Measurements from ENCODE around the gene GBP4. TPM values are rescaled to one million over a fixed set of nuclear protein-coding genes. Genes with fewer than 3 reads are reported as not detected.

Gene GBP4
- total and polyA plus RNA-seq, 2 donors from 2014 or later: 9.0 to 11.0 TPM

- no peak for TF ChIP-seq CTCF (IDR thresholded peaks at IDR 0.05; ENCODE audit: borderline replicate concordance, extremely low read depth, insufficient read depth)
- H3K27me3 ChIP-seq (ENCODE audit: control insufficient read depth, insufficient read depth, low read length): no peaks in the 10 kb centered on the region
Observed at GRCh38 chr1:89143484-89143883, 55.3 kb downstream of the GBP4 start.

GRCh38 chr1:89142160-89142559 is 56.6 kb downstream of the GBP4 start:
- no peak for TF ChIP-seq CTCF (IDR thresholded peaks at IDR 0.05; ENCODE audit: borderline replicate concordance, extremely low read depth, insufficient read depth)
- Histone ChIP-seq H3K27ac (ENCODE audit: low read depth in 2 of 2, low read length in 2 of 2) (no peak overlapping the region), H3K4me1 (ENCODE audit: control insufficient read depth in 2 of 3, insufficient read depth in 2 of 3, low read depth in 1 of 3, low read length in 3 of 3) (no peaks in the 10 kb centered on the region), H3K36me3 (ENCODE audit: control insufficient read depth in 2 of 3, insufficient read depth in 3 of 3, low read length in 3 of 3) (no peaks in the 10 kb centered on the region), H3K9me3 (ENCODE audit: control insufficient read depth in 2 of 3, insufficient read depth in 1 of 3, low read length in 3 of 3) (peaks cover 0 to 6% (median 0%) of the 10 kb centered on the region in 3 donors), H3K27me3 (ENCODE audit: control insufficient read depth, insufficient read depth, low read length) (no peaks in the 10 kb centered on the region), H3K9ac (ENCODE audit: low read length in 3 of 3) (no peak overlapping the region), H3K4me3 (ENCODE audit: low read length in 3 of 3) (no peak overlapping the region)
- no peak for FAIRE-seq
- intact Hi-C loops (cut with DNase I): no loop called here
- no peak for DNase-seq

More at GRCh38 chr1:89143484-89143883, 55.3 kb downstream of the GBP4 start:
- FAIRE-seq (no peak), DNase-seq (no peak)
- H3K36me3 ChIP-seq (ENCODE audit: control insufficient read depth in 2 of 3, insufficient read depth in 3 of 3, low read length in 3 of 3): no peaks in the 10 kb centered on the region
- no peak overlapping the region for H3K4me3 ChIP-seq (ENCODE audit: low read length in 3 of 3)
- H3K4me1 ChIP-seq (ENCODE audit: control insufficient read depth in 2 of 3, insufficient read depth in 2 of 3, low read depth in 1 of 3, low read length in 3 of 3): no peaks in the 10 kb centered on the region
- intact Hi-C loops (cut with DNase I): no loop called here
- H3K9ac ChIP-seq (ENCODE audit: low read length in 3 of 3): no peak overlapping the region
- H3K9me3 ChIP-seq (ENCODE audit: control insufficient read depth in 2 of 3, insufficient read depth in 1 of 3, low read length in 3 of 3): peaks cover 0 to 2% (median 0%) of the 10 kb centered on the region in 3 donors
- no peak overlapping the region for H3K27ac ChIP-seq (ENCODE audit: low read depth in 2 of 2, low read length in 2 of 2)

GRCh38 chr1:89133747-89134146 is 65.0 kb downstream of the GBP4 start:
- H3K9me3 ChIP-seq (ENCODE audit: control insufficient read depth in 2 of 3, insufficient read depth in 1 of 3, low read length in 3 of 3): peaks cover 0 to 6% (median 0%) of the 10 kb centered on the region in 3 donors
- DNase-seq: no peak
- no peak for TF ChIP-seq CTCF (IDR thresholded peaks at IDR 0.05; ENCODE audit: borderline replicate concordance, extremely low read depth, insufficient read depth)
- H3K27ac ChIP-seq (ENCODE audit: low read depth in 2 of 2, low read length in 2 of 2): no peak overlapping the region
- H3K27me3 ChIP-seq (ENCODE audit: control insufficient read depth, insufficient read depth, low read length): no peaks in the 10 kb centered on the region
- H3K4me3 ChIP-seq (ENCODE audit: low read length in 3 of 3): no peak overlapping the region
- H3K9ac ChIP-seq (ENCODE audit: low read length in 3 of 3): no peak overlapping the region
- H3K4me1 ChIP-seq (ENCODE audit: control insufficient read depth in 2 of 3, insufficient read depth in 2 of 3, low read depth in 1 of 3, low read length in 3 of 3): peaks cover 4 to 6% (median 5%) of the 10 kb centered on the region in 3 donors
- H3K36me3 ChIP-seq (ENCODE audit: control insufficient read depth in 2 of 3, insufficient read depth in 3 of 3, low read length in 3 of 3): no peaks in the 10 kb centered on the region
- intact Hi-C loops (cut with DNase I): no loop called here
- FAIRE-seq: no peak

Other genes starting within 250 kb of the GBP4 start
- gene KYAT3, start 206.3 kb downstream of the GBP4 start, total RNA-seq: 32.4 TPM
- gene KYAT3, start 206.3 kb downstream of the GBP4 start, polyA plus RNA-seq (ENCODE audit: insufficient read depth, low read depth, low replicate concordance): 24.6 TPM
- gene RBMXL1, start 206.3 kb downstream of the GBP4 start, total RNA-seq: 19.5 TPM
- gene RBMXL1, start 206.3 kb downstream of the GBP4 start, polyA plus RNA-seq (ENCODE audit: insufficient read depth, low read depth, low replicate concordance): 4.9 TPM
- gene GBP3, start 176.1 kb downstream of the GBP4 start, total RNA-seq: 57.7 TPM
- 31.5 TPM for gene GBP3, start 176.1 kb downstream of the GBP4 start, polyA plus RNA-seq (ENCODE audit: insufficient read depth, low read depth, low replicate concordance)
- gene GBP1, start 133.7 kb downstream of the GBP4 start, total RNA-seq: 17.9 TPM
- 8.4 TPM for gene GBP1, start 133.7 kb downstream of the GBP4 start, polyA plus RNA-seq (ENCODE audit: insufficient read depth, low read depth, low replicate concordance)
- gene GBP2, start 72.8 kb downstream of the GBP4 start, total RNA-seq: 41.8 TPM
- gene GBP2, start 72.8 kb downstream of the GBP4 start, polyA plus RNA-seq (ENCODE audit: insufficient read depth, low read depth, low replicate concordance): 30.1 TPM
- not detected for gene GBP7, start 22.9 kb downstream of the GBP4 start, total RNA-seq
- not detected for gene GBP7, start 22.9 kb downstream of the GBP4 start, polyA plus RNA-seq (ENCODE audit: insufficient read depth, low read depth, low replicate concordance)
- gene GBP5, start 73.9 kb upstream of the GBP4 start, total RNA-seq: 7.3 TPM
- 0.52 TPM for gene GBP5, start 73.9 kb upstream of the GBP4 start, polyA plus RNA-seq (ENCODE audit: insufficient read depth, low read depth, low replicate concordance)
- not detected for gene GBP6, start 165.1 kb upstream of the GBP4 start, total RNA-seq
- not detected for gene GBP6, start 165.1 kb upstream of the GBP4 start, polyA plus RNA-seq (ENCODE audit: insufficient read depth, low read depth, low replicate concordance)